NCI-H524 (cell line): ENCODE measurements around the gene KDM6B.
"Not testable (repeated sequence)": the region's sequence is repeated elsewhere in the genome, so short reads cannot be mapped to it uniquely, and the experiment has no call there.

Source experiments
- DNase-seq, 2 experiments: peaks; one replicate each; lab custom pipeline; 2025; lab: John Stamatoyannopoulos, UW

The KDM6B gene, protein sequence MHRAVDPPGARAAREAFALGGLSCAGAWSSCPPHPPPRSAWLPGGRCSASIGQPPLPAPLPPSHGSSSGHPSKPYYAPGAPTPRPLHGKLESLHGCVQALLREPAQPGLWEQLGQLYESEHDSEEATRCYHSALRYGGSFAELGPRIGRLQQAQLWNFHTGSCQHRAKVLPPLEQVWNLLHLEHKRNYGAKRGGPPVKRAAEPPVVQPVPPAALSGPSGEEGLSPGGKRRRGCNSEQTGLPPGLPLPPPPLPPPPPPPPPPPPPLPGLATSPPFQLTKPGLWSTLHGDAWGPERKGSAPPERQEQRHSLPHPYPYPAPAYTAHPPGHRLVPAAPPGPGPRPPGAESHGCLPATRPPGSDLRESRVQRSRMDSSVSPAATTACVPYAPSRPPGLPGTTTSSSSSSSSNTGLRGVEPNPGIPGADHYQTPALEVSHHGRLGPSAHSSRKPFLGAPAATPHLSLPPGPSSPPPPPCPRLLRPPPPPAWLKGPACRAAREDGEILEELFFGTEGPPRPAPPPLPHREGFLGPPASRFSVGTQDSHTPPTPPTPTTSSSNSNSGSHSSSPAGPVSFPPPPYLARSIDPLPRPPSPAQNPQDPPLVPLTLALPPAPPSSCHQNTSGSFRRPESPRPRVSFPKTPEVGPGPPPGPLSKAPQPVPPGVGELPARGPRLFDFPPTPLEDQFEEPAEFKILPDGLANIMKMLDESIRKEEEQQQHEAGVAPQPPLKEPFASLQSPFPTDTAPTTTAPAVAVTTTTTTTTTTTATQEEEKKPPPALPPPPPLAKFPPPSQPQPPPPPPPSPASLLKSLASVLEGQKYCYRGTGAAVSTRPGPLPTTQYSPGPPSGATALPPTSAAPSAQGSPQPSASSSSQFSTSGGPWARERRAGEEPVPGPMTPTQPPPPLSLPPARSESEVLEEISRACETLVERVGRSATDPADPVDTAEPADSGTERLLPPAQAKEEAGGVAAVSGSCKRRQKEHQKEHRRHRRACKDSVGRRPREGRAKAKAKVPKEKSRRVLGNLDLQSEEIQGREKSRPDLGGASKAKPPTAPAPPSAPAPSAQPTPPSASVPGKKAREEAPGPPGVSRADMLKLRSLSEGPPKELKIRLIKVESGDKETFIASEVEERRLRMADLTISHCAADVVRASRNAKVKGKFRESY (N-terminal part only)

DNA sequence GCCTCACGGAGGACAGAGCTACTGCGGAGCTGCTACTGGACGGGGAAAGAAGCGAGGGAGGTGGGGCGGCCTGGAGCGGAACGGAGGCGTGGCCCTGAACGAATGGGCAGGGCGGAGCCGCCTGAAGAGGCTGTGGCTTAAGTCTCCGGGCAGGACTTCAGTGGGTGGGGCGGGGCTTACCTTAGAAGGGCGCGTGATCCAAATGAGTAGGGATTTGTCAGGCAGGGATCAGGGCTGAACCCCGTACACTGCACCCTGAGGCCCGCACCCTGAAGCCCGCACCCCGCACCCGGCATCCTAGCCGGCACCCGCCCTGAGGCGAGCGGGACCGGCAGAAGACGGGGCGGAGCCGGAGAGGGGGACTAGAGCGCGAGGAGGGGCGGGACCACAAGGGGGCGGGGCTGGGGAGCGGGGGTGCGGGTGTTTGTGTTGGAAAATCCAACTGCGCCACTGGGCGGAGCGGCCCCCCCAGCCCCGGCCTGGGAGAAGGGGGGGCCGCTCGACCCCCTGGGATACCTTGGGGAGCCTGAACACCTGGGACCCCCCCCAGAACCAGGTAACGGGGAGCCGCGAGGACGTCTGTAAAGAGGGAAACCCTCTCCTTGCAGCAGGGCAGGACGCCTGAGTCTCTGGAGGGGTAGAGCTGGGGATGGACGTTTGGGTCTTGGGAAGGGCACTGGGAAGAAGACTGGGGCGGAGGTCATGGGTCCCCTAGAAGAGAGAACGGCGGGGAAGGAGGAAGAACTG lies at the start of gene KDM6B:
Gene KDM6B, plus strand, starts transcription at position 423 of the 747 bp plus-strand sequence. CDS start 11,338 bp downstream, outside the sequence.
- DNase-seq, result peak; percentile 35 to 60

DNA sequence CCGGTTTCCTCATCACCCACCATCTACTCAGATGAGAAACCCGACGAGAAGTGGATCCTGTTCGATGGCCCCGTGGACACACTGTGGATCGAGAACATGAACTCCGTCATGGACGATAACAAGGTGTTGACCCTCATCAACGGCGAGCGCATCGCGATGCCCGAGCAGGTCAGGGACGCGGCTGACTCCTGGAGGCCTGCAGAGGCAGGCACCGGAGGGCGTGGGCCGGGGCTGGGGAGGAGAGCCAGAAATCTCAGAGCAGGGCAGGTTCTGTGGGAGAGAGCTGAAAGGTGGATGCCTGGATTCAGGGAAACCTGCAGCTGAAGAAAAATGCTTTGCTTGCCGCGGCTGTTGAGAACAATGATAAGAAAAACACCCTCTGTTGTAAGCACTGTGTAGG lies 47.2 kb upstream of the KDM6B start:
- DNase-seq, result no peak

GRCh38 chr17:7789131-7789530 lies 44.9 kb upstream of the KDM6B start:
- no peak for DNase-seq

DNA sequence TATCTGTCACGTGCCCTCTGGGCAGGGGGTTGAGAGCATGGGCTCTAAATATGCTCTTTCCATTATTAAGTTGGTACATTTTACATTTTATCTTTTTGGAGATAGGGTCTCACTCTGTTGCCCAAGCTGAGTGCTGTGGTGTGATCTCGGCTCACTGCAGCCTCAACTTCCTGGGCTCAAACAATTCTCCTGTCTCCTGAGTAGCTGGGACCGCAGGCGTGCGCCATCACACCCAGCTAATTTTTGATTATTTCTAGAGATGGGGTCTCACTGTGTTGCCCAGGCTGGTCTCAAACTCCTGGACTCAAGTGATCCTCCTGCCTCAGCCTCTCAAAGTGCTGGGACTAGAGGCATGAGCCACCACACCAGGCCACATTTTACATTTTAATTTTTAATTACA lies 43.9 kb upstream of the KDM6B start:
- no peak for DNase-seq

DNA sequence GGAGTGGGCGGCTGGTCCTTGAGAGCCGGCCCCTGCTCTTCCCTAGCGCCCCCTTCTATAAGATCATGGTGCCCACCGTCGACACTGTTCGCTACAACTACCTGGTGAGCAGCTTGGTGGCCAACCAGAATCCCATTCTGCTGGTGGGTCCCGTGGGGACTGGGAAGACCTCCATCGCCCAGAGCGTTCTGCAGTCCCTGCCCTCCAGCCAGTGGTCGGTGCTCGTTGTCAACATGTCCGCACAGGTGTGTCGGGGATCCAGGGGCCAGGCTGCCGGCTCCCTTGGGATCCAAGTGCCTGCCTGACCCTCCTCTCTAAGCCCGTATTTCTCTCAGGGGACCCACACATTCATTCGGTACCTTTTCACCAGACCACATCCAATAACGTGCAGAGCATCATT lies 41.4 kb upstream of the KDM6B start:
- DNase-seq, result no peak

DNA sequence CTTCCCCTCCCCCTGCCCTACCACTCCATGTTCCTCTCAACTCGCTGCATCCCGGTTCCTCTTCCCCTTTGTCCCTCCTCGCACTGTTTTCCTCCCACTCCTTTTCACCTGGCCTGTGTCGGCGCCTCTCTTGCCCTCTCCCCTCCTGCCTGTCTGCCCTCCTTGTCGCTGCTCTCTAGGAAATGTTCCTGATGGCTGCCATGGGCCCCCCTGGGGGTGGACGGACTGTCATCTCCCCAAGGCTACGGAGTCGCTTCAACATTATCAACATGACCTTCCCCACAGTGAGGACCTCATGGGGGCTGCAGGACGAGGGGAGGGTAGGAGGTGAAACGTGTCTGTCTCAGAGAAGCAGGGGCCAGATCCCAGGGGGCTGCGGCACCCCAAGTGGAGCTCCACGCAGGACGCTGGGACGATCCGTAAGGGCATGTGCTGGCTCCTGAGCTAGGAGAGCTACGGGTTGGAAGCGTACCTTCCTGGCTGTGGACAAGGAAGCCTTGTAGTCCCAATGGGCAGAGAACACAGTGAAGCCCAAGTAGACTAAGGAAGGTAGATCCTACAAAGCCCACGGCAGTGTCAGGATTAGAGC lies 39.8 kb upstream of the KDM6B start:
- DNase-seq, result no peak

DNA sequence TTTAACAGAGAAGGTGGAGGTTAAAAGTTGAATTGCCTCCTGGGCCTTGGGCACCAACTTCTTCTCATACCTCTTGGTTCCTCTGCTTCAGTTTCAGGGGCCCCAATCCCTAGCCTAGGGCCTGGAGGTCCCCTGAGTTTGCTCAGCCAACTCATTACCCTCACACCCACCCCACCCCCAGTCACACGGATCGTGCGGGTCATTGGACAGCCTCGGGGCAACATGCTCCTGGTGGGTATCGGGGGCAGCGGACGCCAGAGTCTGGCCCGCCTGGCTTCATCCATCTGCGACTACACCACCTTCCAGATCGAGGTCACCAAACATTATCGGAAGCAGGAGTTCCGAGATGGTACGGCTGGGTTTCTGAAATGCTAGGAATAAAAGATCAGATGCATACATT lies 36.0 kb upstream of the KDM6B start:
- no peak for DNase-seq

- DNase-seq, result no peak
Observed at GRCh38 chr17:7798839-7799238, 35.2 kb upstream of the KDM6B start.

GRCh38 chr17:7803981-7804380 lies 30.0 kb upstream of the KDM6B start:
- no peak for DNase-seq

- no peak for DNase-seq
Observed at GRCh38 chr17:7806587-7806986, 27.4 kb upstream of the KDM6B start.

DNA sequence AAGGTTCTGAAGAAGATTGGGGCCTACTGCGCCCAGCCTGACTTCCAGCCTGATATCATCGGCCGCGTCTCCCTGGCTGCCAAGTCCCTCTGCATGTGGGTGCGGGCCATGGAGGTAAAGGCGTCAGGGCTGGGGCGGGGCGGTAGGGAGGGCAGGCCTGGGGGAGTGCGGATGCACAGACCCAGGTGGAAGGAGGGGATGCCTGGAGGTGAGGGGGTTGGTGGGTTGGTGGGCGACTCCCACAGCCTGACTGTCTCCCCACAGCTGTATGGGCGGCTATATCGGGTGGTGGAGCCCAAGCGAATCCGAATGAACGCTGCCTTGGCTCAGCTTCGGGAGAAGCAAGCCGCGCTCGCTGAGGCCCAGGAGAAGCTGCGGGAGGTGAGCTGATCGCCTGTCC lies 26.8 kb upstream of the KDM6B start:
- no peak for DNase-seq

DNA sequence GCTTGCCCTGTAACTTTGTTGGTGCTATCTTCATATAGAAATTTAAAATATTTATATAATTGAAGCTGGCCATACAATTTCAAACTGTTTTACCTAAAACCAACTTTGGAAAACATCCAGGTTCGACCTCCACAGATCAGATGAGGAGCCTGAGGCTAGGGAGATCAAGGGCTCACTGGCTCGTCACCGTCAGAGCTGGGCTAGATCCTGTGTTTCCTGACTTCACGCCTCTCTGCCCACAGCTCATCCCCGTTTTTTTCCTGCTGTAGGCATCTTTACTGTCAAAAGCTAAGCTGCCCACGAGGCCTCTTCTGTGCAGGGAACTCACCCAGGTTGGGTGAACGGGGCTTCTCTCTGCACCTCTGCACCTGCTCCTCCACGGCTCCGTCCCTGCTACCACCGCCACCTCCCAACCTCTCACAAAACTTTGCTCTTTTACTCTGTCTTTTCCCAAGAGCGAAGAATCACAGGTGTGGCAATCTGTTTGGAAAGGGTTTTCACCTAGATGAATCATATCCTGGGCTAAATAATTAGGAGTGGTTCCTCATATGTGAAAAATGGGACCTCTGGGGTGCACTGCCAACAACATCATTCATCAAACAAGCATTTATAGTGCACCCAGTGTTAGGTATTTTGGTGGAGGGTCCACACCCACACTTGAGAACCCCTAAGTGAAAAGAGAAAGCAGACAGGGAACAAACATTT lies 24.8 kb upstream of the KDM6B start:
- DNase-seq, result no peak

DNA sequence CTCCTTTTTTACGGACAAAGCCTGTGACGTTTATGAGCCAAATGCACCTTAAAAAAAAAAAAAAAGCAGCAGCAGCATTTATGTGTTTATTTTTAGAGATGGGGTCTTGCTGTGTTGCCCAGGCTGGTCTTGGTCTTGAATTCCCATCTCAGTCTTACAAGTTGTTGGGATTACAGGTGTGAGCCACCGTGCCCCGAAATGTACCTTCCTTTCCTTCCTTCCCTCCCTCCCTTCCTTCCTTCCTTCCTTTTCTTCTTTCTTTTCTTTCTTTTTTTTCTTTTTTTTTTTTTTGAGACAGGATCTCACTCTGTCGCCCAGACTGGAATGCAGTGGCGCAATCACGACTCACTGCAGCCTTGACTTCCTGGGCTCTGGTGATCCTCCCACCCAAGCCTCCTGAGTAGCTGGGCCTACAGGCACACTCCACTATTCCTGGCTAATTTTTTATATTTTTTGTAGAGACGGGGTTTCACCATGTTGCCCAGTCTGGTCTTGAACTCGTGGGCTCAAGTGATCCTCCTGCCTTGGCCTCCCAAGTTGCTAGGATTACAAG lies 24.1 kb upstream of the KDM6B start:
- DNase-seq, result not testable (repeated sequence)

DNA sequence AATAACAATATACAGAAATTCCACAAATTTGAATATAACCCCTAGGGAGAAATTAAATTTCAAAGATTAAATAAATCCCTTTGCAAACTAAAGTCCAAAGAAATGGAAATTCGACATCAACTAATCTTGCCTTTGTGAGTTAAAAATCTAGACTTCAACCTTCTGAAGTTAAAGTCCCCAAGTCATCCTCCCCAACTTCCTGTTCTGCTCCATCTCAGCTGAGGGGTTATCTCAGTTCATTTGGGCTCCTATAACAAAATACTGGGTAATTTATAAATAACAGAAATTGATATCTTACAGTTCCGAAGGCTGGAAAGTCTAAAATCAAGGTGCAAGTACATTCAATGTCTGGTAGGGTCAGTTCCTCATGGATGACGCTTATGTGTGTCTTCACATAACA lies 22.8 kb upstream of the KDM6B start:
- DNase-seq, result no peak

GRCh38 chr17:7814969-7815368 lies 19.0 kb upstream of the KDM6B start:
- no peak for DNase-seq

DNA sequence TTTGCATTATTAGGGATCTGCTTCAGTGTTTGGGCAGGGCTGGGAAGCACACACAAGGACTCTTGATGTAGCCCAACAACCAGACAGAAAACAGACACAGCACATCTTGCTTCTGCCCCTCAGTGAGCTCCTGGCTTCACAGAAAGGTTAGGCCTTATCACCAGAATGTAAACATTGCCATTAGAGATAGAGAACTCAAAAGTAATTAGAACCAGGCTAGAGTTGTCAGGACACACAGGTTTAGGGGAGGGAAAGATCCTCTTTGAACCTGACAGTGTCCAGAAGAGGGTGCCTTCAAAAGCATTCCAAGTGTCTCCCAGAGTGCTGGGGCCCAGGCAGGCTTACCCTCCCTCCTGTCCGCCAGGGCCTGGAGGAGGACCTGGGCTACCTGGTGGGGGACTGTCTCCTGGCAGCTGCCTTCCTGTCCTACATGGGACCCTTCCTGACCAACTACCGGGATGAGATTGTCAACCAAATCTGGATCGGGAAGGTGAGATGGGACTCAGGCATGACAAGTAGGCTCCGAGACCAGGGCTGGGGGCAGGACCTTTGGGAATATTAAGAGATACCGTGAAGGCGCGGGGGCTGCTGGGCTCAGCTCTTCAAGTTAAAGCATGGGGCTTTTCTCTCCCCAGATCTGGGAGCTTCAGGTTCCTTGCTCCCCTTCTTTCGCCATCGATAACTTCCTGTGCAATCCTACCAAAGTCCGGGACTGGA lies 16.9 kb upstream of the KDM6B start:
- no peak for DNase-seq

DNA sequence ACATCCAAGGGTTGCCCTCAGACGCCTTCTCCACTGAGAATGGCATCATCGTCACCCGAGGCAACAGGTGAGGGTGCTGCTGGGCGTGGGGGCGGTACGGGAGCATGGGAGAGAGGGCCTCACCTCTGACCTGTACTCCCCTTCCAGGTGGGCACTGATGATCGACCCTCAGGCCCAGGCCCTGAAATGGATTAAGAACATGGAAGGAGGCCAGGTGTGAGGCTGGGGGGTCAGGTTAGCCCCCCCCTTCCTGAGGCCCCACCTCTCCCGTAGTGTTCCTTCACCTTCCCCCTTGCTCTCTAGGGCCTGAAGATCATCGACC lies 16.4 kb upstream of the KDM6B start:
- DNase-seq, result no peak

- no peak for DNase-seq
Observed at GRCh38 chr17:7818026-7818425, 16.0 kb upstream of the KDM6B start.

GRCh38 chr17:7818746-7819645 lies 15.0 kb upstream of the KDM6B start:
- DNase-seq, result no peak
